Esophagus squamous epithelium (tissue), 4 donors: ENCODE data around the gene C12orf60. TPM values are rescaled to one million over a fixed set of nuclear protein-coding genes. Genes with fewer than 3 reads are reported as not detected.

Experiments
- total RNA-seq, 4 donors: library from RNA; depleted of rRNA; stranded (reverse); fragments of >200 nt; gene quantifications; one replicate each; pipeline ENCODE4 v1.1.0, GENCODE V29; 2016

C12orf60 gene
- total RNA-seq, 4 donors from 2014 or later: 0.15 to 2.6 (median 0.65) TPM

Other genes starting within 250 kb of the C12orf60 start
- gene PLBD1, start 235.8 kb upstream of the C12orf60 start, total RNA-seq: 10 to 100 TPM; 32.4 to 71.8 (median 56.5) TPM
- under 1 TPM in 1 of 4 donors, not detected in 3; 0.19 TPM for gene GUCY2C, start 107.1 kb upstream of the C12orf60 start, total RNA-seq
- gene WBP11, start 192 bp upstream of the C12orf60 start, total RNA-seq: 10 to 100 TPM; 16.0 to 21.4 (median 18.2) TPM
- gene SMCO3, start 10.5 kb downstream of the C12orf60 start, total RNA-seq: under 1 TPM in 1 of 4 donors, not detected in 3; 0.50 TPM
- under 1 TPM in 2 of 4 donors, not detected in 2; 0.35 to 0.95 TPM for gene ART4, start 39.9 kb downstream of the C12orf60 start, total RNA-seq
- 100 to 1,000 TPM in 1 of 4 donors, 10 to 100 TPM in 2, 1 to 10 TPM in 1; 5.2 to 108 (median 41.4) TPM for gene MGP, start 82.2 kb downstream of the C12orf60 start, total RNA-seq
- gene ERP27, start 134.9 kb downstream of the C12orf60 start, total RNA-seq: 1 to 10 TPM in 2 of 4 donors, under 1 TPM in 1, not detected in 1; 0.57 to 5.5 (median 1.9) TPM
- gene ARHGDIB, start 157.9 kb downstream of the C12orf60 start, total RNA-seq: 10 to 100 TPM; 17.2 to 91.1 (median 62.0) TPM
- gene PDE6H, start 169.4 kb downstream of the C12orf60 start, total RNA-seq: not detected